Measurements from ENCODE around the gene TCF25.
"Not testable (repeated sequence)": the region's sequence is repeated elsewhere in the genome, so short reads cannot be mapped to it uniquely, and the experiment has no call there.

TCF25 gene

GRCh38 chr16:89867918-89868317 lies 5.5 kb upstream of the TCF25 start:
- TF ChIP-seq CTCF (IDR thresholded peaks at IDR 0.05; ENCODE audit: low read depth, low read length, missing control alignments), result no peak
- in situ Hi-C loops (cut with HindIII; ENCODE audit: low sequenced_read_pairs), result no loop called here
- H3K4me3 ChIP-seq (ENCODE audit: low read depth, low read length), result no peak overlapping the region
- no peak for DNase-seq (ENCODE audit: low read depth)

- no peak for DNase-seq (ENCODE audit: low read depth)
- TF ChIP-seq CTCF (IDR thresholded peaks at IDR 0.05; ENCODE audit: low read depth, low read length, missing control alignments), result no peak
- no peak overlapping the region for H3K4me3 ChIP-seq (ENCODE audit: low read depth, low read length)
- in situ Hi-C loops (cut with HindIII; ENCODE audit: low sequenced_read_pairs), result no loop called here
These were observed 3.5 kb upstream of the TCF25 start for GRCh38 chr16:89869911-89870310.

- H3K4me3 ChIP-seq (ENCODE audit: low read depth, low read length), result no peak overlapping the region
- no peak for DNase-seq (ENCODE audit: low read depth)
- in situ Hi-C loops (cut with HindIII; ENCODE audit: low sequenced_read_pairs), result no loop called here
- TF ChIP-seq CTCF (IDR thresholded peaks at IDR 0.05; ENCODE audit: low read depth, low read length, missing control alignments), result no peak
These were observed 3.0 kb upstream of the TCF25 start for GRCh38 chr16:89870440-89870839.

GRCh38 chr16:89871895-89872294 lies 1.5 kb upstream of the TCF25 start:
- in situ Hi-C loops (cut with HindIII; ENCODE audit: low sequenced_read_pairs), result no loop called here
- no peak overlapping the region for H3K4me3 ChIP-seq (ENCODE audit: low read depth, low read length)
- no peak for DNase-seq (ENCODE audit: low read depth)
- no peak for TF ChIP-seq CTCF (IDR thresholded peaks at IDR 0.05; ENCODE audit: low read depth, low read length, missing control alignments)

- DNase-seq (ENCODE audit: low read depth), result peak; percentile 83
- in situ Hi-C loops (cut with HindIII; ENCODE audit: low sequenced_read_pairs), result no loop called here
- no peak for TF ChIP-seq CTCF (IDR thresholded peaks at IDR 0.05; ENCODE audit: low read depth, low read length, missing control alignments)
- peak overlapping the region; percentile 91 for H3K4me3 ChIP-seq (ENCODE audit: low read depth, low read length)
These were observed 739 bp downstream of the TCF25 start for GRCh38 chr16:89873972-89874689.

- DNase-seq (ENCODE audit: low read depth); H3K4me3 ChIP-seq (ENCODE audit: low read depth, low read length); in situ Hi-C loops (cut with HindIII; ENCODE audit: low sequenced_read_pairs): not testable (repeated sequence)
These were observed 5.7 kb downstream of the TCF25 start for GRCh38 chr16:89879123-89879522.

- in situ Hi-C loops (cut with HindIII; ENCODE audit: low sequenced_read_pairs), result no loop called here
- no peak for TF ChIP-seq CTCF (IDR thresholded peaks at IDR 0.05; ENCODE audit: low read depth, low read length, missing control alignments)
- no peak for DNase-seq (ENCODE audit: low read depth)
- H3K4me3 ChIP-seq (ENCODE audit: low read depth, low read length), result no peak overlapping the region
These were observed 7.3 kb downstream of the TCF25 start for GRCh38 chr16:89880477-89881367.

Measured in astrocyte of the cerebellum (primary cell).